Measurements from ENCODE around the gene PIK3R5.

- TF ChIP-seq CTCF (IDR thresholded peaks at IDR 0.05; ENCODE audit: insufficient read depth, low read length, poor library complexity, severe bottlenecking) (no peak), EZH2phosphoT487 (conservative IDR thresholded peaks at IDR 0.05; ENCODE audit: low read length) (no peak)
These were observed 123.7 kb downstream of the PIK3R5 start for GRCh38 chr17:8841844-8842243.

Data from SU-DHL-6 (cell line).